ENCODE measurements around the gene CDH7. TPM values are rescaled to one million over a fixed set of nuclear protein-coding genes. Genes with fewer than 3 reads are reported as not detected.

CDH7 gene
- total RNA-seq, 4 donors from 2014 or later, result not detected

DNA sequence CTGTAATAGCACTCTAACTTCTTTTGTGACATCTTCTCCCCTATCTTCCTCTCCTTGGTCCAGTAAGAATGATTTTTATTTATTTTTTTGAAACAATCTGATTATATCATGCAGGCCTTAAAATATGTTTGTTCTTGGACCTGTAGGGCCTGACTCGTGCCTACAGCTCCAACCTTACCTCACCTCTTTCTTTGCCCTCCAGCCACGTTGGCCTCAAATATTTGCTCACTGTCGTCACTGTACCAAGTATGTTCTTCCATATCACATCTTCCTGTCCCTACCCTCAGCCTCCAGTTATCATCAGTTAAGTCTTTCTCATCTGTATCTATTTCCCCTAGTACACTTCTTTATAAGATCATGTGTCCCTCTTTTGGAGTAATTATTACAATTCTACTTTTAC, 125.5 kb downstream of the CDH7 start:
- no peak overlapping the region for H3K4me3 ChIP-seq
- intact Hi-C loops (cut with DNase I), result no loop called here
- 42 to 52% methylated on average over 3 of the region's 3 CpGs for WGBS, 2 donors
- no peaks in the 10 kb centered on the region for H3K27me3 ChIP-seq
- no peaks in the 10 kb centered on the region for H3K36me3 ChIP-seq
- TF ChIP-seq POLR2A (IDR thresholded peaks at IDR 0.05) (no peak), CTCF (IDR thresholded peaks at IDR 0.05) (no peak)
- no peaks in the 10 kb centered on the region for H3K9me3 ChIP-seq
- H3K27ac ChIP-seq, result no peak overlapping the region
- no peak for DNase-seq
- H3K4me1 ChIP-seq, result no peaks in the 10 kb centered on the region

DNA sequence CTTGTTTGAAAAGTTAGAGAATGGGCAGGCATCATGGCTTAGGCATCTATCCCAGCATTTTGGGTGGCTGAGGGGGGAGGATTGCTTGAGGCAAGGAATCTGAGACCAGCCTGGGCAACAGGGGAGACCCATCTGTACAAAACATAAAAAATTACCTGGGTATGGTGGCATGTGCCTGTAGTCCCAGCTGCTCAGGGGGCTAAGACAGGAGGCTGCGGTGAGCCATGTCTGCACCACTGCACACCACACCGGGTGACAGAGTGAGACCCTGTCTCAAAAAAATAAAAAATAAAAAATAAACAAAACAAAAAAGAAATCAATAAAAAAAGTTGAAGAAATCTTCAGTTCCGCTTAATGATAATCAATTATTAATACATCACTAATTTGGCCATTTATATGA, 146.5 kb downstream of the CDH7 start:
- 79 to 93% methylated on average over 3 of the region's 3 CpGs for WGBS, 2 donors
- H3K4me3 ChIP-seq, result no peak overlapping the region
- TF ChIP-seq POLR2A (IDR thresholded peaks at IDR 0.05), result no peak
- no peak for TF ChIP-seq CTCF (IDR thresholded peaks at IDR 0.05)

GRCh38 chr18:65901522-65901921, 150.7 kb downstream of the CDH7 start:
- TF ChIP-seq CTCF (IDR thresholded peaks at IDR 0.05), result no peak
- TF ChIP-seq POLR2A (IDR thresholded peaks at IDR 0.05), result no peak
- no peaks in the 10 kb centered on the region for H3K27me3 ChIP-seq
- H3K36me3 ChIP-seq, result no peaks in the 10 kb centered on the region
- no peak overlapping the region for H3K27ac ChIP-seq
- H3K4me3 ChIP-seq, result no peak overlapping the region
- no peak for DNase-seq
- 61 to 81% methylated on average over 1 of the region's 1 CpG for WGBS, 2 donors
- H3K9me3 ChIP-seq, result no peaks in the 10 kb centered on the region
- no peaks in the 10 kb centered on the region for H3K4me1 ChIP-seq
- intact Hi-C loops (cut with DNase I), result no loop called here

More for the DNA sequence above, 146.5 kb downstream of the CDH7 start:
- H3K36me3 ChIP-seq, result no peaks in the 10 kb centered on the region
- DNase-seq, result no peak
- no peaks in the 10 kb centered on the region for H3K4me1 ChIP-seq
- intact Hi-C loops (cut with DNase I), result no loop called here
- H3K9me3 ChIP-seq, result no peaks in the 10 kb centered on the region
- no peak overlapping the region for H3K27ac ChIP-seq
- H3K27me3 ChIP-seq, result no peaks in the 10 kb centered on the region

GRCh38 chr18:65906621-65907034, 155.8 kb downstream of the CDH7 start:
- intact Hi-C loops (cut with DNase I), result no loop called here
- H3K27me3 ChIP-seq, result no peaks in the 10 kb centered on the region
- H3K4me1 ChIP-seq, result no peaks in the 10 kb centered on the region
- TF ChIP-seq CTCF (IDR thresholded peaks at IDR 0.05) (no peak), POLR2A (IDR thresholded peaks at IDR 0.05) (no peak)
- no peaks in the 10 kb centered on the region for H3K9me3 ChIP-seq
- DNase-seq, result no peak
- H3K4me3 ChIP-seq, result no peak overlapping the region
- no peak overlapping the region for H3K27ac ChIP-seq
- 81 to 93% methylated on average over 1 of the region's 1 CpG for WGBS, 2 donors
- no peaks in the 10 kb centered on the region for H3K36me3 ChIP-seq

DNA sequence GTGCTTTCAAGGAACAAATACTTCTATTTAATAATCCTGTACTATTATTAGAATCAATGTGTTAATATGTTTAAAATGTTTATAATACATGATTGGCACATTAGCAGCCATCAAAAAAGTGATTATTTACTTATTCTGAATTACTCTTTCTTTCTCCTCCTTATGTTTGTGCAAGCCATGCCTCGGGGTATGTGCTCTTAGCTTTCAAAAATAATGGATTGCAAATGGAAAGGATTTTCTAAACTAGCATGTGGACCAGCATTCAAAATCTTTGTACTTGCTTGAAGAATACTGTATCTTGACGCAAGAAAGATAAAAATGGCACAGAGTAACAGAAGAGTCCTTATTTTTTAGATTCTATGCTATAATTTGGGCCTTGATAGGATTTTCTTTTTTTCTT, 156.5 kb downstream of the CDH7 start:
- intact Hi-C loops (cut with DNase I), result no loop called here
- 26 to 38% methylated on average over 2 of the region's 2 CpGs for WGBS, 2 donors
- Histone ChIP-seq H3K36me3 (no peaks in the 10 kb centered on the region), H3K27ac (no peak overlapping the region), H3K9me3 (no peaks in the 10 kb centered on the region), H3K4me3 (no peak overlapping the region), H3K27me3 (no peaks in the 10 kb centered on the region), H3K4me1 (no peaks in the 10 kb centered on the region)
- TF ChIP-seq POLR2A (IDR thresholded peaks at IDR 0.05) (no peak), CTCF (IDR thresholded peaks at IDR 0.05) (no peak)
- no peak for DNase-seq

All from esophagus squamous epithelium (tissue), 5 donors.